Epithelial cell of esophagus (primary cell): ENCODE results near the gene KIF26B.

ENCODE experiments used
- DNase-seq: peaks from one replicate; pipeline ENCODE4 v3.0.0; 2010; ENCODE audit warnings: low read depth
- H3K4me3 ChIP-seq: 2 replicates; pipeline ENCODE4 v1.5.1; 2011; ENCODE audit warnings: mild to moderate bottlenecking, low read length, control low read depth
- TF ChIP-seq, protein P1 (sequence below): IDR thresholded peaks from 2 replicates; pipeline ENCODE4 v1.5.1; 2011; ENCODE audit warnings: low read depth, mild to moderate bottlenecking, low read length, control low read depth, inconsistent platforms; ENCODE audit not compliant: insufficient read depth; ENCODE audit errors: missing control alignments

The KIF26B gene

GRCh38 chr1:245592189-245592460, 437.3 kb downstream of the KIF26B start:
- DNase-seq = no peak
- H3K4me3 ChIP-seq = no peak overlapping the region
- TF ChIP-seq, protein P1, sequence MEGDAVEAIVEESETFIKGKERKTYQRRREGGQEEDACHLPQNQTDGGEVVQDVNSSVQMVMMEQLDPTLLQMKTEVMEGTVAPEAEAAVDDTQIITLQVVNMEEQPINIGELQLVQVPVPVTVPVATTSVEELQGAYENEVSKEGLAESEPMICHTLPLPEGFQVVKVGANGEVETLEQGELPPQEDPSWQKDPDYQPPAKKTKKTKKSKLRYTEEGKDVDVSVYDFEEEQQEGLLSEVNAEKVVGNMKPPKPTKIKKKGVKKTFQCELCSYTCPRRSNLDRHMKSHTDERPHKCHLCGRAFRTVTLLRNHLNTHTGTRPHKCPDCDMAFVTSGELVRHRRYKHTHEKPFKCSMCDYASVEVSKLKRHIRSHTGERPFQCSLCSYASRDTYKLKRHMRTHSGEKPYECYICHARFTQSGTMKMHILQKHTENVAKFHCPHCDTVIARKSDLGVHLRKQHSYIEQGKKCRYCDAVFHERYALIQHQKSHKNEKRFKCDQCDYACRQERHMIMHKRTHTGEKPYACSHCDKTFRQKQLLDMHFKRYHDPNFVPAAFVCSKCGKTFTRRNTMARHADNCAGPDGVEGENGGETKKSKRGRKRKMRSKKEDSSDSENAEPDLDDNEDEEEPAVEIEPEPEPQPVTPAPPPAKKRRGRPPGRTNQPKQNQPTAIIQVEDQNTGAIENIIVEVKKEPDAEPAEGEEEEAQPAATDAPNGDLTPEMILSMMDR = no peak

- DNase-seq = no peak
- TF ChIP-seq, protein P1 = no peak
- H3K4me3 ChIP-seq = no peak overlapping the region
Measured at GRCh38 chr1:245598524-245599305, 443.9 kb downstream of the KIF26B start.

DNA sequence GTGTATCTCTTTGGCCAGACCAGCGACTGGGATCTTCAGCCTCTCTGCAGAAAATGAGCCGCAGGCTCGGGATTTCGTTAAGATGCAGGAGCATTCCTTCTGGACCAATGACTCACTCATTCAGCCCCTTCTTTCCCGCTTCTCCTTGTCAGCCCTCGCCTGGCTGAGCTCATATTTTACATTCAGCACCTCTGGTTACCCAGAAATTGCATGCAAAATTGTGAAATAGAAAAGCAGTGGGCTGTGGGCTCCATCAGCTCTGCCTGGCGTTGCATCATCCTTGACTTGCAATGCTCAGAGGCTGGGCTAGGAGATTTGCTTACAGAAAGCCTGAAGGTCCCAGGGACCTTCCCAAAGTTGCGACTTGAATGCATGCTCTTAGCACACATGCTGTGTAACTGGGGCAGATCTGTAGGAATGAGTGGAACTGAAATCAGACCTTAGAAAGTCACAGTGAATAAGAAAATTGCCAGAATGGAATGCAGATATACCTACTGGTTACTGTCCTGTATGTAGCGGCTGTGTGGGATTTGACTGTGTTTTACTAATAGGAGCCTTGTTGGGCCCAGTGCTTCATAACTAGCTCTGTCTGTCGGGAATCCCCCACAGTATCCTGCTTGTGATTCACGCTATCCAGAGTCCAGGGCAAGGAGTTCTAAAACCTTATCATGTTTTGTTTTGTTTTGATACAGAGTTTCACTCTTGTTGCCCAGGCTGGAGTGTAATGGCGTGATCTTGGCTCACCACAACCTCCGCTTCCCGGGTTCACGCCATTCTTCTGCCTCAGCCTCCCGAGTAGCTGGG, 444.8 kb downstream of the KIF26B start:
- no peak for DNase-seq
- H3K4me3 ChIP-seq = no peak overlapping the region
- TF ChIP-seq, protein P1 = no peak

GRCh38 chr1:245600658-245601057, 445.9 kb downstream of the KIF26B start:
- H3K4me3 ChIP-seq = no peak overlapping the region
- TF ChIP-seq, protein P1 = no peak
- no peak for DNase-seq

- TF ChIP-seq, protein P1 = no peak
- DNase-seq = no peak
- no peak overlapping the region for H3K4me3 ChIP-seq
Measured at GRCh38 chr1:245603311-245603865, 448.6 kb downstream of the KIF26B start.

DNA sequence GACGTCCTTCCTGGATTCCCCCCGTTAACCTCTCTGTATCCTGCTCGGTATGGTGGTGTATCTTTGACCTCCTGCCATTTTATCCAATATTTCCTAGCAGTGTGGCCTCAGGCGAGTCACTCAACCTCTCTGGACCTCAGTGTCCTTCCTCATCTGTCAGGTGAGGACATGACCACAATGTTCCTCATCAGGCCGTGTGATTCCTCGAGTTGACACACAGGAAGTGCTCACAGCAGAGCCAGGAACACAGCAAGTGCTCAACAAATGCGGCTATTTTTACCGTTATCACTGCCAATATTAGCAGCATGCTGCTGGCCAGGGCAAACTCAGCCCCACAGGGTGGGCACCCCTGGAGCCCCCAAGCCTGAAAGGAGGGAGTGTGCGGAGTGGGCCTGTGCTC, 450.2 kb downstream of the KIF26B start:
- TF ChIP-seq, protein P1 = no peak
- DNase-seq = no peak
- H3K4me3 ChIP-seq = no peak overlapping the region
